ENCODE measurements around the gene FAM177B.
A peak's percentile ranks its signal among the peaks of the same experiment; 100 is the strongest.

- TF ChIP-seq, protein P1, sequence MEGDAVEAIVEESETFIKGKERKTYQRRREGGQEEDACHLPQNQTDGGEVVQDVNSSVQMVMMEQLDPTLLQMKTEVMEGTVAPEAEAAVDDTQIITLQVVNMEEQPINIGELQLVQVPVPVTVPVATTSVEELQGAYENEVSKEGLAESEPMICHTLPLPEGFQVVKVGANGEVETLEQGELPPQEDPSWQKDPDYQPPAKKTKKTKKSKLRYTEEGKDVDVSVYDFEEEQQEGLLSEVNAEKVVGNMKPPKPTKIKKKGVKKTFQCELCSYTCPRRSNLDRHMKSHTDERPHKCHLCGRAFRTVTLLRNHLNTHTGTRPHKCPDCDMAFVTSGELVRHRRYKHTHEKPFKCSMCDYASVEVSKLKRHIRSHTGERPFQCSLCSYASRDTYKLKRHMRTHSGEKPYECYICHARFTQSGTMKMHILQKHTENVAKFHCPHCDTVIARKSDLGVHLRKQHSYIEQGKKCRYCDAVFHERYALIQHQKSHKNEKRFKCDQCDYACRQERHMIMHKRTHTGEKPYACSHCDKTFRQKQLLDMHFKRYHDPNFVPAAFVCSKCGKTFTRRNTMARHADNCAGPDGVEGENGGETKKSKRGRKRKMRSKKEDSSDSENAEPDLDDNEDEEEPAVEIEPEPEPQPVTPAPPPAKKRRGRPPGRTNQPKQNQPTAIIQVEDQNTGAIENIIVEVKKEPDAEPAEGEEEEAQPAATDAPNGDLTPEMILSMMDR (IDR thresholded peaks at IDR 0.05): no peak
- TF ChIP-seq EP300 (IDR thresholded peaks at IDR 0.05) (peak in 3 of 4 donors; percentile 27 to 89 (median 37)), POLR2A (IDR thresholded peaks at IDR 0.05) (no peak), POLR2AphosphoS5 (IDR thresholded peaks at IDR 0.05) (peak; percentile 77 to 88 (median 82))
Measured at GRCh38 chr1:222777977-222778376, 41.0 kb downstream of the FAM177B start.

Measured in sigmoid colon (tissue), 4 donors.